HG03521 (cell line): Measurements from ENCODE around the gene FKTN.

Experiments
- ATAC-seq: cut with Tn5 transposase; IDR thresholded peaks from one replicate; pipeline ENCODE4 v1.9.1; 2021; ENCODE audit warnings: mild to moderate bottlenecking, moderate library complexity; ENCODE audit not compliant: unreplicated experiment

The FKTN gene

GRCh38 chr9:105676351-105676923 is 118.5 kb downstream of the FKTN start:
- no peak for ATAC-seq

GRCh38 chr9:105678163-105678562 is 120.2 kb downstream of the FKTN start:
- ATAC-seq: no peak

- ATAC-seq: no peak
These were observed 120.8 kb downstream of the FKTN start for GRCh38 chr9:105678781-105679180.

GRCh38 chr9:105679257-105680022 is 121.5 kb downstream of the FKTN start:
- no peak for ATAC-seq

GRCh38 chr9:105681313-105681712 is 123.4 kb downstream of the FKTN start:
- no peak for ATAC-seq

- ATAC-seq: no peak
These were observed 123.8 kb downstream of the FKTN start for GRCh38 chr9:105681724-105682123.

GRCh38 chr9:105683688-105684275 is 125.9 kb downstream of the FKTN start:
- ATAC-seq: no peak

- no peak for ATAC-seq
These were observed 129.0 kb downstream of the FKTN start for GRCh38 chr9:105686936-105687335.
